Heart left ventricle (tissue), 16 donors: ENCODE data around the gene GPC6. TPM values are rescaled to one million over a fixed set of nuclear protein-coding genes. Genes with fewer than 3 reads are reported as not detected.
"Not testable (repeated sequence)": the region's sequence is repeated elsewhere in the genome, so short reads cannot be mapped to it uniquely, and the experiment has no call there.

Source experiments
- ATAC-seq, 4 donors: fragments of 200-7000 bp; cut with Tn5 transposase; one replicate each; pipeline ENCODE4 v1.9.1; 2020 to 2022; ENCODE audit warnings: moderate library complexity in 4 of 4, mild to moderate bottlenecking in 3 of 4, moderate number of reproducible peaks in 1 of 4
- DNase-seq, 5 donors: peaks; one replicate each; pipeline ENCODE4 v3.0.0-alpha.2; 2020
- H3K27ac ChIP-seq, 12 donors: fragments of 200-600 bp; sonication (generic) in 4 of 12; one replicate each; pipeline versions ENCODE4 v1.5.0 to v1.8.0; 2016 to 2022; ENCODE audit warnings: mild to moderate bottlenecking in 2 of 12
- H3K27me3 ChIP-seq, 9 donors: fragments of 200-600 bp; sonication (generic) in 2 of 9; one replicate each; pipeline versions ENCODE4 v1.5.1 to v1.8.0; 2016 to 2022; ENCODE audit warnings: mild to moderate bottlenecking in 3 of 9
- H3K36me3 ChIP-seq, 9 donors: fragments of 200-600 bp; sonication (generic) in 2 of 9; one replicate each; pipeline versions ENCODE4 v1.5.0 to v1.8.0; 2018 to 2022; ENCODE audit warnings: mild to moderate bottlenecking in 2 of 9
- H3K4me1 ChIP-seq, 12 donors: fragments of 200-600 bp; sonication (generic) in 4 of 12; one replicate each; pipeline versions ENCODE4 v1.5.0 to v1.8.0; 2016 to 2022; ENCODE audit warnings: mild to moderate bottlenecking in 3 of 12
- H3K4me3 ChIP-seq, 12 donors: fragments of 200-600 bp; sonication (generic) in 4 of 12; one replicate each; pipeline versions ENCODE4 v1.5.0 to v1.8.0; 2017 to 2022; ENCODE audit warnings: mild to moderate bottlenecking in 9 of 12, moderate library complexity in 4 of 12
- H3K9me3 ChIP-seq, 12 donors: fragments of 200-600 bp; sonication (generic) in 4 of 12; one replicate each; pipeline versions ENCODE4 v1.5.0 to v1.8.0; 2016 to 2022; ENCODE audit warnings: mild to moderate bottlenecking in 1 of 12
- CTCF ChIP-seq, 12 donors: fragments of 200-600 bp; sonication (generic) in 4 of 12; IDR thresholded peaks; one replicate each; pipeline versions ENCODE4 v1.5.0 to v1.8.0; 2018 to 2022; ENCODE audit warnings: antibody characterized with exemption in 12 of 12, mild to moderate bottlenecking in 5 of 12
- POLR2A ChIP-seq, 2 donors: fragments of 450-650 bp; IDR thresholded peaks; one replicate each; pipeline ENCODE4 v1.6.1; 2017; ENCODE audit warnings: antibody characterized with exemption in 2 of 2, mild to moderate bottlenecking in 2 of 2, moderate library complexity in 2 of 2
- WGBS, 4 donors: extraction: QIAGEN DNeasy Blood & Tissue Kit in 2 of 4; methylation state at CpG; one replicate each; pipeline versions ENCODE4 v1.1.5 to v1.1.7; 2013 to 2018; 5-methylcytosine and 5-hydroxymethylcytosine counted together
- intact Hi-C, 10 donors: fragments of 100-400 bp; cut with DNase I; formaldehyde crosslinking; loops; one replicate each; pipeline versions ENCODE4 v1.11.1 to v1.14.2; 2022
- polyA plus RNA-seq, 2 donors: library from polyadenylated mRNA; stranded (reverse); fragments of 200-250 nt; gene quantifications; one replicate each; pipeline ENCODE4 v1.2.3, GENCODE V29; 2013
- total RNA-seq, 9 donors: library from RNA; depleted of rRNA in 2 of 9; stranded (reverse); fragments of >200 nt in 2 of 9; fragmentation: NEBNext Ultra II Directional in 3 of 9; extraction: Animal tissue kit (Norgen Biotek cat#: 25700) in 3 of 9; gene quantifications; one replicate each; pipeline versions ENCODE4 v1.1.0 to v1.2.4, GENCODE V29; 2016 to 2023
- donor health status: ischemic (EF 13 %, LVEDD 7.1; RV severe dilation, severe dysfunction).
- donor health status: healthy with polysubstance abuse.
- donor health status: DM: no; HTN: yes; CAD: no.
- donor health status: DM: no; HTN: no; CAD: no.
- donor health status: ischemic (EF 25% LVEDD 6.9; RV normal size, moderate dysfunction).
- donor health status: ischemic (EF 25% LVEDD 5.7; RV mildly dilated, moderate dysfunction).
- donor health status: healthy.
- donor health status: DM: yes; HTN: yes; CAD: no.
- donor health status: ischemic (EF 35%, LVEDD 5.7; RV mildly dilated, moderate dysfunction).
- donor health status: nonischemic (EF 11% LVEDD 7.7; RV severe dilation, severe dysfunction).
- donor health status: DM: yes; HTN: yes; CAD: no.
- donor health status: PGD.
- donor health status: ischemic (EF 29% LVEDD 5.4; RV normal size, mild dysfunction).
- donor health status: nonischemic (EF 23%, LVEDD 6.1; RV moderate dilation, normal function).

The GPC6 gene
- total and polyA plus RNA-seq, 11 donors: 0.08 to 6.2 (median 2.0) TPM

DNA sequence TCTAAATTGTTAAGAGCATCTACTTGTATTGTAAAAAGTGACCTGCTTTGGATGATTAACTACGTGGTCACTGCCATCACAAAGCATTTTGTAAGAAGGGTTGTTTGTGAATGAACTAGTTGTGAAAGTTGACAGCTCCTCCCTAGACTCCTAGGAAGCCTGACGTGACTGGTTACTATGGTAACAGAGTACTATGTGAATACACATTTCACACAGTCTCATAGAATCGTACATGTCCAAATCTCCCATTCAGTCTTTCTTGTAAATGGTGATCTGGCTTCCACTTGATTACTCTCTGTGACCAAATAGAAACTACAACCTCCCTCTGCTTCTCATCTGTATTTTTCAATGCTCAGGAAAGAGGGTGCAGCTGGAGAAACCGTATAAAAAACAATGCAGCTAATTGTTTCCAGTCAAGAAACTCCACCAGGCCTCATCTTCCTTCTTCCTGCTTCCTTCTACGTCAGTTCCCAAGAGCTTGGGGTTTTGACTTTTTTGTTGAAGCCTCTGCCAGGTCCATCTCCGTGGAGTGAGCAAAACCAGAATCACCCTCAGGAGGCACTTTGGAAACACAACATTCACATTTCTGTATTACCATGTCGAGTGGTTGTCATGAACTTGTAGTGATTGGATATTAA lies 83.4 kb downstream of the GPC6 start:
- DNase-seq: no peak
- no peak for ATAC-seq
- intact Hi-C loops: loop anchor here in 1 of 10 donors (10.0 kb wide), 1 partner anchor 175 kb away; no protein-coding TSS in a partner anchor
- no peaks in the 10 kb centered on the region for H3K36me3 ChIP-seq
- no peak overlapping the region for H3K4me3 ChIP-seq
- no peak overlapping the region for H3K27ac ChIP-seq
- no peaks in the 10 kb centered on the region for H3K9me3 ChIP-seq
- no peaks in the 10 kb centered on the region for H3K27me3 ChIP-seq
- TF ChIP-seq POLR2A (IDR thresholded peaks at IDR 0.05) (no peak), CTCF (IDR thresholded peaks at IDR 0.05) (no peak)
- 48 to 56% (median 53%) methylated on average over 7 of the region's 7 CpGs for WGBS, 4 donors
- no peaks in the 10 kb centered on the region for H3K4me1 ChIP-seq

DNA sequence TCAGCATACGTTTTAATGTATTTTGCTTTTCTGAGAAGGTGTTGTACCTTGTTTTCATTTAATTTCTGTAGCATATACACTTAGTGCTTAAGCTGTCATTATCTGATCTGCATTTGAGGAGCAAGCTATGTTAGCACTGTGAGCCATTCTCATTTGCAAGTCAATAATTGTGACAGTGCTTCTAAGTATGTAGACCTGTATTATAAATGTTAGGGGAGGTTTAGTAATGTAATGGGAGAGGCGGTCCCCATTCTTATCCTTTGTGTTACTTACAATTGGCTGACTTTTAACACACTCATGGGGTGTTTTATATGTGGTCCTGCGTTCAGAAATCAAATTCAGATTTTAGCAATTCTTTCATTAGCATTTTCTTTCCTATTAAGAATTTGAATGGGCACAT lies 90.2 kb downstream of the GPC6 start:
- H3K27me3 ChIP-seq: no peaks in the 10 kb centered on the region
- no peaks in the 10 kb centered on the region for H3K9me3 ChIP-seq
- no peak overlapping the region for H3K4me3 ChIP-seq
- no peak overlapping the region for H3K27ac ChIP-seq
- H3K4me1 ChIP-seq: no peaks in the 10 kb centered on the region
- ATAC-seq (no peak), DNase-seq (no peak)
- TF ChIP-seq CTCF (IDR thresholded peaks at IDR 0.05): no peak
- TF ChIP-seq POLR2A (IDR thresholded peaks at IDR 0.05): no peak
- no peaks in the 10 kb centered on the region for H3K36me3 ChIP-seq
- intact Hi-C loops: loop anchor here in 1 of 10 donors (10.0 kb wide), 1 partner anchor 182 kb away; no protein-coding TSS in a partner anchor
- 69 to 78% (median 74%) methylated on average over 3 of the region's 3 CpGs for WGBS, 4 donors

DNA sequence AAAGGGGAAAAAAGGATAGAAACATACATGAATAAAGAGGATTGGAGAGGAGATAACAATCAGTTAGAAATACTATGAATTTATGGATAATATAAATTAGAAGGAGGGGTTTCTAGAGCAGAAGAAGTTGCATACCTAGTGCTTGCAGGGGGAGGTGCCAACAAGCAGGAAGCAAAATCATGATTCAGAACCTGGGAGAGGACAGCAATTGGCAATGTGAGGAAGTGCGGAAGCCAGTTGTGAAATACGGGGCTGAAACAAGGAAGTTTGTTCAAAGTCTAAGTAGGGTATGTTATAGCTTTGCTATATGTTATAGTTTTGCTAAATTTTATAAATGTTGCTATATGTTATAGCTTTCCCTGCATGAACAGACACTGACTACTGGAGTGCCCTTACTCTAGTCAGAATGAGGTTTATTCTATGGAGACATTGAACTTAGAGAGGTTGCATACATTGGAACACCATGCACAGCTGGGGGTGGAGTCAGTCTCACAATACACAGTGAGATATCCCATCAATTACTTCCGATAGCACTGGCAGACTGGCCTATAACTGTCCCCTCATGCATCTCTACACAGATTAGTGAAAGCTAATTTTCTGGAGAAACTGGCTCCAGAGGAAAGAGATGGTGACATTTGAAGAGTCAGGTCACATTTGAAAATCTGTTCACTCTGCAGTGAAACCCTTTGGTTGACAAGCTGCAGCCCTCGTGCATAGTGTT lies 92.1 kb downstream of the GPC6 start:
- intact Hi-C loops: loop anchor here in 1 of 10 donors (10.0 kb wide), 1 partner anchor 184 kb away; no protein-coding TSS in a partner anchor
- no peaks in the 10 kb centered on the region for H3K4me1 ChIP-seq
- H3K9me3 ChIP-seq: peaks cover 0 to 2% (median 0%) of the 10 kb centered on the region in 12 donors
- TF ChIP-seq CTCF (IDR thresholded peaks at IDR 0.05) (no peak), POLR2A (IDR thresholded peaks at IDR 0.05) (no peak)
- ATAC-seq: no peak
- no peak overlapping the region for H3K27ac ChIP-seq
- H3K36me3 ChIP-seq: no peaks in the 10 kb centered on the region
- H3K4me3 ChIP-seq: no peak overlapping the region
- DNase-seq: no peak
- H3K27me3 ChIP-seq: no peaks in the 10 kb centered on the region
- 69 to 77% (median 74%) methylated on average over 4 of the region's 4 CpGs for WGBS, 4 donors

GRCh38 chr13:93320942-93321341 lies 94.3 kb downstream of the GPC6 start:
- Histone ChIP-seq H3K27me3 (no peaks in the 10 kb centered on the region), H3K4me1 (no peaks in the 10 kb centered on the region), H3K9me3 (peaks cover 0 to 2% (median 0%) of the 10 kb centered on the region in 12 donors), H3K4me3 (no peak overlapping the region), H3K36me3 (no peaks in the 10 kb centered on the region), H3K27ac (no peak overlapping the region)
- intact Hi-C loops: no loop called here
- no peak for TF ChIP-seq CTCF (IDR thresholded peaks at IDR 0.05)
- TF ChIP-seq POLR2A (IDR thresholded peaks at IDR 0.05): no peak
- WGBS, 4 donors: 78 to 83% (median 81%) methylated on average over 3 of the region's 3 CpGs
- ATAC-seq: no peak
- no peak for DNase-seq

GRCh38 chr13:93323880-93324279 lies 97.3 kb downstream of the GPC6 start:
- H3K36me3 ChIP-seq, H3K27ac ChIP-seq, intact Hi-C loops, H3K4me1 ChIP-seq, DNase-seq, ATAC-seq, H3K4me3 ChIP-seq, H3K9me3 ChIP-seq, H3K27me3 ChIP-seq: not testable (repeated sequence)
- WGBS, 4 donors: 95 to 100% (median 97%) methylated on average over 1 of the region's 1 CpG
